WI38 (cell line): ENCODE results near the gene SHQ1.

Experiments
- H3K4me3 ChIP-seq: 2 replicates; pipeline ENCODE4 v1.5.1; 2011; ENCODE audit warnings: low read depth, mild to moderate bottlenecking, control low read depth, low read length
- TF ChIP-seq, protein P1 (sequence below): IDR thresholded peaks from 2 replicates; pipeline ENCODE4 v1.5.1; 2012; ENCODE audit warnings: low read depth, mild to moderate bottlenecking, control low read depth, low read length

Gene SHQ1

DNA sequence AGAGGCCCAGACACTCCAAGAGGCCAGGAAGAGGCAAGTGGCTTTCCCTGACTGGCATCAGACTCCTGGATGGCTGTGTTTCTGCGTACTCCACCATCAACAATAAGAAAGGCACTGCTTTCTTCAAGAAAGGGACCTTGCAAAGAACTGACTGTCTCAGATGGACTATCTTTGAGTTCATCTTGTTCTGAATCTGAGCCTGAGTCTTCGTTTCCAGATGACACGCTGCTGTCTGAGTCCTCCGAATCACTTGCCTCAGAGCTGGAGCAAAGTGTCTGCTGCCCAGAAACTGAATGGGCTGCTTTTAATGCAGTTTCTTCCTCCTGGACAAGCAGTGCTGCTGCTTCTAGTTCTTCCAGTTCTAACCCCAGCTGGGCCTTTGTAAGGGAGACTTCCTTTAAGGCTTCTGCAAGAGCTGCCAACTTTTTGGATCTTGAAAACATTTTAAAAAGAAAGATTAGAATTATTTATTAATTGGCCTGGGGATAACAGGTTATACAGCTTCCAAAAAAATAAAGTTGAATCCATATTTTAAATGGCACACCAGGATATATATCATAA is 97.8 kb downstream of the SHQ1 start:
- H3K4me3 ChIP-seq: no peak overlapping the region
- TF ChIP-seq, protein P1, sequence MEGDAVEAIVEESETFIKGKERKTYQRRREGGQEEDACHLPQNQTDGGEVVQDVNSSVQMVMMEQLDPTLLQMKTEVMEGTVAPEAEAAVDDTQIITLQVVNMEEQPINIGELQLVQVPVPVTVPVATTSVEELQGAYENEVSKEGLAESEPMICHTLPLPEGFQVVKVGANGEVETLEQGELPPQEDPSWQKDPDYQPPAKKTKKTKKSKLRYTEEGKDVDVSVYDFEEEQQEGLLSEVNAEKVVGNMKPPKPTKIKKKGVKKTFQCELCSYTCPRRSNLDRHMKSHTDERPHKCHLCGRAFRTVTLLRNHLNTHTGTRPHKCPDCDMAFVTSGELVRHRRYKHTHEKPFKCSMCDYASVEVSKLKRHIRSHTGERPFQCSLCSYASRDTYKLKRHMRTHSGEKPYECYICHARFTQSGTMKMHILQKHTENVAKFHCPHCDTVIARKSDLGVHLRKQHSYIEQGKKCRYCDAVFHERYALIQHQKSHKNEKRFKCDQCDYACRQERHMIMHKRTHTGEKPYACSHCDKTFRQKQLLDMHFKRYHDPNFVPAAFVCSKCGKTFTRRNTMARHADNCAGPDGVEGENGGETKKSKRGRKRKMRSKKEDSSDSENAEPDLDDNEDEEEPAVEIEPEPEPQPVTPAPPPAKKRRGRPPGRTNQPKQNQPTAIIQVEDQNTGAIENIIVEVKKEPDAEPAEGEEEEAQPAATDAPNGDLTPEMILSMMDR: no peak

DNA sequence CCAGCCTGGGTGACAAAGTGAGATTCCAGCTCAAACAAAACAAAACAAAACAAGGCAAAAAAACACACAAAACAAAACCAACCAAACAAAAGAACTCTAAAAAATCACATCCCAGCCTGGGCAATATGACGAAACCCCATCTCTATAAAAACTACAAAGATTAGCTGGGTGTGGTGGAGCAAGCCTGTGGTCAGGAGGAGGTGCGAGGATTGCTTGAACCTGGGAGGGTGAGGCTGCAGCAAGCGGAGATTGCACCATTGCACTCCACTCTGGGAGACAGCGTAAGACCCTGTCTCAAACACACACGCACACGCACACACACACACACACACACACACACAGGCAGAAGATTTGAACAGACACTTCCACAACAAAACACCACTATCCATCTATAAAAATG is 99.6 kb downstream of the SHQ1 start:
- TF ChIP-seq, protein P1: no peak
- H3K4me3 ChIP-seq: no peak overlapping the region

DNA sequence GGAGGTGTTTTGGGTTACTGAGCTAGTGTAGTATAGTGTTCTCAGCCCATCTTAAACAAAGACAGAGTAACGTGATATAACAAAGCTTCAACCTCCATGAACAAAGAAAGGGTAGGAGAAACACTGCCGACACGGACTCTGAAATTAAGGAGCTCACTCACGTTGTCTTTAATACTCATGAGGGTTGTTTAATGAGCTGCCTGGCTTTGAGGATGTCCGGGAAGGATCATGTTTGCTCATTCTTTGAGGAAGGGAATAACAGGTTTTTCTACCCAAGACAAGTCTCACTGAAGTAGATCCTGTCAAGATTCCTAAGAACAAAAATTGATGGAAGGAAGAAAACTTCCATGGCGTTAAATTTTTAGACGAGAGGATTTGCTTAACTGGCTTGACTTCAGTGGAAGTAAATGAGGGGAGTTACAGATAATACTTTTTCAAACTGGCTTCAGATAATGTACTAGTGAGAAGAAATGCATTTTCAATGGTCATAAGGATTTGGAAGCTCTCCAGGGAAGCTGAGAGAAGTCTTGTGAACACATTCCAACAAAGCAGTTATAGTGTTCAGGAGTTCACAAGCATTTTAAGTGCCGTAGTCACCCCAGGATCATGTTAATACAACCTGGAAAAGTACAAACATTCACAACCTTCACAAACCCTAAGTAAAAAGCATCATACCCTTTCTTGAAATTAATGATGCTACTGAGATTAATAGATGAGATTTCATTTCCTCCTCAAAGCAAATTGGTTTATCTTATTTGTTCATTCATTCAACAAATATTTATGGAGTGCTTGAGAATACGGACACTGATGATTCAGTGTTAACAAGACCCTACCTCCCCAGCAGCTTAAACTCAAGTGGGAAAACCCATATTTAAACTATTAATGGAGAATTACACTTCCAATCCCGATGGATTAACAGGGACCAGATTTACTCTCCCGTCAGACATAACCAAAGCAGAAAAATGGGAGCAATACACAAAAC is 101.5 kb downstream of the SHQ1 start:
- H3K4me3 ChIP-seq: no peak overlapping the region
- TF ChIP-seq, protein P1: no peak

DNA sequence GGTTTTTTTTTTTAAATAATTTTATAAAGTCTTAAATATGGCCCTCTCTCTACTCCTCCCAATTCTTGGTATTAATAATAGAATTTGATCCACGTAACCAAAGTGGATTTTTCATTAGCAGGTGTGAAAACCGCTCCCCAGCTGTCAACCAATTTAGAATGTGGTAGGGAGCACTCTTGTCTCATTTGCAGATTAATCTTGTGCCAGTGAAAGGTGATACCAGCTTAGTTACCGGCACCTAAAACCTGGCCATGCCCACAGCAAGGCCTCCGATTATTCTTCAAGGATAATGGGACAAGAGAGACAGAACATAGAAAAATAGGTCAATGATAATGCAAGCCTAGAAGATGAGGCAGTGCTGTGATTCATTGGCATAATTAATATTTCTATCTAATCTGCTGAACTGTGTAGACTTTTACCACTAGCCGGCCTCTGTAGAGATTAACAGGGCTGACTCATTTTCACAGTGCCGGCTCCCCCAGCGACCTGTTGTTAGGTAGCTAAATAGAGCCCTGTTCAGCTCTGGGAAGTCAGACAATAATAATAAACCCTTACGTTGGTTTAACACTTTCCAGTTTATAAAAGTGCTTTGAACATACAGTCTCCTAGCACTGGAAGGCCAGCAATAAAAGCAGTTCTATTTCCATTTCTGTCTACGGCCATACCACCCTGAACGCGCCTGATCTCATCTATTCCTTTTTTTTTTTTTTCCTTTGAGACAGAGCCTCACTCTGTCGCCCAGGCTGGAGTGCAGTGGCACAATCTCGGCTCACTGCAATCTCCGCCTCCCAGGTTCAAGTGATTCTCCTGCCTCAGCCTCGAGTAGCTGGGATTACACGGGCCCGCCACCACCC is 102.9 kb downstream of the SHQ1 start:
- H3K4me3 ChIP-seq: no peak overlapping the region
- TF ChIP-seq, protein P1: no peak

DNA sequence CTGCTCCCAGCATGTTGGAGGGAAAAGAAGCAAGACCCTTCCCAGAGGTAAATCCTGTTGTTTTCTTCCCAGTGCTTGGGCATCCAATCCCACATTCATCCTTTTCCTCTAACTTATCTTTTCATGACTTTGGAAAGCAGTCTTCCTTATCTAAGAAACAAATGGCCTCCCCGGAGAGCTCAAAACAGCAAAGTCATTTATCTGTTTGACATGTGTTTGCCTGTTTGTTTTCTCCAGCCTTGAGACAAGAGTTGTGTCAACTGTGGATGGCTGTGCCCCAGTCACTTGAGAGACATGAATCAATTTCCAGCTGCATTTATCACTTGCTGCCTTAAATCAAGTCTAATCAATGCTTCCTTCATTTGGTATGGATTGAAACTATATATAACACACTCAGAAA is 103.9 kb downstream of the SHQ1 start:
- TF ChIP-seq, protein P1: no peak
- no peak overlapping the region for H3K4me3 ChIP-seq

DNA sequence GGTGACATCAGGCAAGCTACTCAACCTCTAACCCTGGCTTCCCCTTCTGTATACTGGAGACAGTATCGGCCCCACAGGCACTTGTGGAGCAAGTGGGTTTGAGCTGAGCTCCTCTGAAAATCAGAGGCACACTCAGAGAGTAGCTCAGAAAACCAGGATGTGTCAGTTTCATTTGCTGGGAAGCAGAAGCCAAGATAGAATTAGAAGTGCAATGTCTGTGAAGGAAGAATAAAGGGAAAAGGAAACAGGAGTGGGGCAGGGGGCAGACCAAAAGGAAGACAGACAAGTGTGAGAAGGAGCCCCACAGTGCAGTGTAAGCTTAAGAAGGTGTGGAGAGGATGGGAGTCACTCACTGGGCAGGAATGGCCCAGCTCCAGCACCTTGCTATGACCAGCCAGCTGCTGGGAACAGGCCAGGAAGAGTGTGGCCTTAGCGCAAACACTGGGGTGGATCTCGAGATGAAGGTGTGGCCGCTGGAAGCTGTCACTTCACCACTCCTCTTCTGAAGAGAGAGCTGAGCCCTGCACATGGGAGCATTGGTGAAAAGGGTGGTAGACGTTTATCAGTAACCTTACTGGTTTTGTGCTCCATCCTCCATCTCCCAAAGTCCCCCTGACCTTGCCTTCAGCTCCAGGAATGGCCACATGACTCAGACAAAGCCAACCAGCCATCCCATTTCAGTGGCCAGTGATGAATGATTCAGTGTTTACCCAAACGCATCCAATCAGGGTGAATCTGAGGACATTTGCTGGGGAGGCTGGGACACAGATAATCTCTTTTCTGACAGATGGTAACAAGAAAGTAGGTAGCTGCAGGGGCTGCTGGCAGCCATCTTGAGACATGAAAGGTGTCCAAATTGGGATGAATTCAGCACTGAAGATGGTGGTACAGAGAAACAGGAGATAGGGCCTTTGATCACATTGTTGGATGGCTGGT is 108.4 kb downstream of the SHQ1 start:
- TF ChIP-seq, protein P1: no peak
- no peak overlapping the region for H3K4me3 ChIP-seq
